Transverse colon (tissue), 4 donors: Measurements from ENCODE around the gene STK4. TPM values are rescaled to one million over a fixed set of nuclear protein-coding genes. Genes with fewer than 3 reads are reported as not detected.

Source experiments
- DNase-seq: peaks from one replicate; pipeline ENCODE4 v3.0.0-alpha.2; 2019
- H3K27ac ChIP-seq, 4 donors: fragments of 200-600 bp; sonication (generic); 2 replicates each; pipeline ENCODE4 v1.5.1; 2016 to 2018; ENCODE audit warnings: inconsistent platforms in 4 of 4
- H3K27me3 ChIP-seq: fragments of 200-600 bp; sonication (generic); 2 replicates; pipeline ENCODE4 v1.5.1; 2017; ENCODE audit warnings: inconsistent platforms
- H3K36me3 ChIP-seq, 4 donors: fragments of 200-600 bp; sonication (generic); 2 replicates each; pipeline ENCODE4 v1.5.1; 2017 to 2019; ENCODE audit warnings: inconsistent platforms in 4 of 4
- H3K4me1 ChIP-seq, 4 donors: fragments of 200-600 bp; sonication (generic); 2 replicates each; pipeline ENCODE4 v1.5.1; 2017 to 2020; ENCODE audit warnings: inconsistent platforms in 4 of 4
- H3K4me3 ChIP-seq, 4 donors: fragments of 200-600 bp; sonication (generic); 1 replicate in 1 of 4; 2 replicates in 3 of 4; pipeline versions ENCODE4 v1.5.1 to v1.6.1; 2017 to 2019; ENCODE audit warnings: inconsistent platforms in 4 of 4
- H3K9me3 ChIP-seq, 2 donors: fragments of 200-600 bp; sonication (generic); 2 replicates each; pipeline ENCODE4 v1.5.1; 2017 to 2019; ENCODE audit warnings: inconsistent platforms in 2 of 2
- EP300 ChIP-seq: sonication (generic); formaldehyde crosslinking; IDR thresholded peaks from one replicate; pipeline ENCODE4 v1.6.1; 2017; ENCODE audit warnings: antibody characterized with exemption, low read depth
- POLR2A ChIP-seq: fragments of 450-650 bp; IDR thresholded peaks from one replicate; pipeline ENCODE4 v1.6.1; 2016; ENCODE audit warnings: antibody characterized with exemption, mild to moderate bottlenecking, moderate library complexity
- POLR2AphosphoS5 ChIP-seq, 3 donors: sonication (generic); formaldehyde crosslinking; IDR thresholded peaks; one replicate each; pipeline ENCODE4 v1.6.1; 2016; ENCODE audit warnings: antibody characterized with exemption in 3 of 3
- WGBS, 2 donors: methylation state at CpG; one replicate each; pipeline ENCODE4 v1.1.5; 2018; ENCODE audit warnings: low coverage in 1 of 2; 5-methylcytosine and 5-hydroxymethylcytosine counted together
- in situ Hi-C, 4 donors: fragments of 200-750 bp; cut with MboI; loops; one replicate each; pipeline versions ENCODE4 v1.15.0 to v1.15.1; 2017; ENCODE audit warnings: low sequenced_read_pairs in 3 of 4, low pct_ligation_motif_present in 1 of 4, low pct_unique_long_range_greater_than_20kb in 1 of 4
- intact Hi-C: fragments of 100-400 bp; cut with DNase I; formaldehyde crosslinking; loops from one replicate; pipeline ENCODE4 v1.15.1; 2023; ENCODE audit warnings: low total_unique reads
- total RNA-seq, 4 donors: library from RNA; depleted of rRNA; stranded (reverse); fragments of >200 nt; gene quantifications; one replicate each; pipeline ENCODE4 v1.1.0, GENCODE V29; 2016
- TF ChIP-seq, protein P1 (sequence below), 5 experiments: fragments of 200-600 bp in 3 of 5; fragments of 450-650 bp in 2 of 5; sonication (generic) in 3 of 5; IDR thresholded peaks; 1 replicate in 2 of 5; 2 replicates in 3 of 5; pipeline ENCODE4 v1.5.1; 2016 to 2017; ENCODE audit warnings: antibody characterized with exemption in 5 of 5, inconsistent platforms in 3 of 5, mild to moderate bottlenecking in 2 of 5, moderate library complexity in 1 of 5

STK4 gene
- total RNA-seq, 4 donors from 2014 or later, result 30.3 to 78.1 (median 38.3) TPM

- 91 to 95% methylated on average over 7 of the region's 7 CpGs for WGBS, 2 donors
- H3K27ac ChIP-seq, result no peak overlapping the region
- H3K4me1 ChIP-seq, result peaks cover 0 to 10% (median 0%) of the 10 kb centered on the region in 4 donors
- DNase-seq, result no peak
- peaks cover 0 to 37% (median 16%) of the 10 kb centered on the region in 4 donors for H3K36me3 ChIP-seq
- H3K9me3 ChIP-seq, result no peaks in the 10 kb centered on the region
- no peak overlapping the region for H3K4me3 ChIP-seq
- in situ Hi-C loops, result no loop called here
- intact Hi-C loops, result no loop called here
- TF ChIP-seq POLR2AphosphoS5 (IDR thresholded peaks at IDR 0.05) (no peak), POLR2A (no peak), EP300 (no peak)
- TF ChIP-seq, protein P1, sequence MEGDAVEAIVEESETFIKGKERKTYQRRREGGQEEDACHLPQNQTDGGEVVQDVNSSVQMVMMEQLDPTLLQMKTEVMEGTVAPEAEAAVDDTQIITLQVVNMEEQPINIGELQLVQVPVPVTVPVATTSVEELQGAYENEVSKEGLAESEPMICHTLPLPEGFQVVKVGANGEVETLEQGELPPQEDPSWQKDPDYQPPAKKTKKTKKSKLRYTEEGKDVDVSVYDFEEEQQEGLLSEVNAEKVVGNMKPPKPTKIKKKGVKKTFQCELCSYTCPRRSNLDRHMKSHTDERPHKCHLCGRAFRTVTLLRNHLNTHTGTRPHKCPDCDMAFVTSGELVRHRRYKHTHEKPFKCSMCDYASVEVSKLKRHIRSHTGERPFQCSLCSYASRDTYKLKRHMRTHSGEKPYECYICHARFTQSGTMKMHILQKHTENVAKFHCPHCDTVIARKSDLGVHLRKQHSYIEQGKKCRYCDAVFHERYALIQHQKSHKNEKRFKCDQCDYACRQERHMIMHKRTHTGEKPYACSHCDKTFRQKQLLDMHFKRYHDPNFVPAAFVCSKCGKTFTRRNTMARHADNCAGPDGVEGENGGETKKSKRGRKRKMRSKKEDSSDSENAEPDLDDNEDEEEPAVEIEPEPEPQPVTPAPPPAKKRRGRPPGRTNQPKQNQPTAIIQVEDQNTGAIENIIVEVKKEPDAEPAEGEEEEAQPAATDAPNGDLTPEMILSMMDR (IDR thresholded peaks at IDR 0.05), result no peak
- no peaks in the 10 kb centered on the region for H3K27me3 ChIP-seq
Observed at GRCh38 chr20:44983093-44983674, 16.9 kb downstream of the STK4 start.

DNA sequence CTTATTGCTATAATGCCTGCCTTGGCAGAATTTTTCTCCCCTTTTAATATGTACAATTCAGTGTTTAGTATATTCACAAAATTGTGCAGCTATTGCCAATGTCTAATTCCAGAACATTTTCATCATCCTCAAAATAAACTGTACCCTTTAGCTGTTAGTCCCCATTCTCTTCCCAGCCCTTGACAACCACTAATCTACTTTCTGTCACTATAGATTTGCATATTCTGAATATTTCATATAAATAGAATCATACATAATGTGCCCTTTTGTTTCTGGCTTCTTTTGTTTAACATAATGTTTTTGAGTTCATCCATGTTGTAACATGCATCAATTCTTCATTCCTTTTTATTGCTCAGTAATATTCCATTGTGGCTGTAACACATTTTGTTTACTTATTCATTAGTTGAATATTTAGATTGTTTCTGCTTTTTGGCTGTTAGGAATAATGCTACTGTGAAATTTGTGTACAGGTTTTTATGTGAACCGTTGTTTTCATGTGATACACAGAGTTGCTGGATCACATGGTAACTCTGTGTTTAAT lies 22.4 kb downstream of the STK4 start:
- no peak overlapping the region for H3K4me3 ChIP-seq
- no peaks in the 10 kb centered on the region for H3K27me3 ChIP-seq
- 77 to 97% methylated on average over 1 of the region's 1 CpG for WGBS, 2 donors
- DNase-seq, result no peak
- H3K27ac ChIP-seq, result no peak overlapping the region
- H3K36me3 ChIP-seq, result peaks cover 0 to 17% (median 4%) of the 10 kb centered on the region in 4 donors
- in situ Hi-C loops, result no loop called here
- peaks cover 0 to 39% (median 18%) of the 10 kb centered on the region in 4 donors for H3K4me1 ChIP-seq
- TF ChIP-seq, protein P1 (IDR thresholded peaks at IDR 0.05), result no peak
- no peak for TF ChIP-seq EP300
- TF ChIP-seq POLR2AphosphoS5 (IDR thresholded peaks at IDR 0.05), result no peak
- TF ChIP-seq POLR2A, result no peak
- intact Hi-C loops, result no loop called here
- H3K9me3 ChIP-seq, result no peaks in the 10 kb centered on the region

GRCh38 chr20:44990425-44990824 lies 24.1 kb downstream of the STK4 start:
- H3K4me1 ChIP-seq, result peaks cover 0 to 43% (median 18%) of the 10 kb centered on the region in 4 donors
- peaks cover 0 to 10% (median 4%) of the 10 kb centered on the region in 4 donors for H3K36me3 ChIP-seq
- TF ChIP-seq EP300, result no peak
- TF ChIP-seq POLR2AphosphoS5 (IDR thresholded peaks at IDR 0.05), result no peak
- TF ChIP-seq, protein P1 (IDR thresholded peaks at IDR 0.05), result no peak
- TF ChIP-seq POLR2A, result no peak
- H3K27ac ChIP-seq, result peak overlapping the region; percentile 43 to 70 (median 61)
- H3K27me3 ChIP-seq, result no peaks in the 10 kb centered on the region
- peak overlapping the region in 1 of 4 donors; percentile 30 for H3K4me3 ChIP-seq
- 55 to 80% methylated on average over 1 to 3 of the region's 3 CpGs for WGBS, 2 donors
- no peak for DNase-seq
- H3K9me3 ChIP-seq, result no peaks in the 10 kb centered on the region
- intact Hi-C loops, result no loop called here
- in situ Hi-C loops, result no loop called here

DNA sequence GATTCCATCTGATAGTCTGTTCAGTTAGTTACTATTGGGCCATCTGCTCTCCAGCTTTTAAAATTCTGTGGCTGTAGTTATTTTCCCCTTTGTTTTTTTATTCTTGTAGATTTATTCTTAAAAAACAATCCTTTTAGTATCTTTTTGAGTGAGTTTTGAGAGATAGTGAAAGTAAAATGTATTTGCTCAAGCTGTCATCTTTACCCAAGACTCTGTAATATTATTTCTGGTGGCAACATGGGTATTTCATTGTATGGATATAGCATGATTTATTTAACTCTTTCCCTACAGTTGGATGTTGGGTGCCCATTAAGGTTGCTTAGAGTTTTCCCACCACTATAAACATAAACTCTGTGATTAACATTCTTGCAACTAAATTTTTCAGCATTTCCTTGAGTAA lies 24.6 kb downstream of the STK4 start:
- H3K27ac ChIP-seq, result peak overlapping the region; percentile 43 to 70 (median 61)
- in situ Hi-C loops (no loop called here), intact Hi-C loops (no loop called here)
- peak overlapping the region in 1 of 4 donors; percentile 30 for H3K4me3 ChIP-seq
- DNase-seq, result no peak
- TF ChIP-seq POLR2A (no peak), EP300 (no peak)
- TF ChIP-seq, protein P1 (IDR thresholded peaks at IDR 0.05), result no peak
- peaks cover 0 to 43% (median 18%) of the 10 kb centered on the region in 4 donors for H3K4me1 ChIP-seq
- no peaks in the 10 kb centered on the region for H3K27me3 ChIP-seq
- H3K36me3 ChIP-seq, result peaks cover 0 to 6% (median 3%) of the 10 kb centered on the region in 4 donors
- no peaks in the 10 kb centered on the region for H3K9me3 ChIP-seq
